ENCODE measurements around the gene TRIM65. TPM values are rescaled to one million over a fixed set of nuclear protein-coding genes. Genes with fewer than 3 reads are reported as not detected.

Gene TRIM65
- total RNA-seq, 1 experiment from 2014 or later = 48.6 TPM

GRCh38 chr17:75846692-75847613, 49.8 kb downstream of the TRIM65 start:
- intact Hi-C loops (cut with micrococcal nuclease; ENCODE audit: unreplicated experiment) = no loop called here
- peaks cover 41% of the 10 kb centered on the region for H3K4me1 ChIP-seq (ENCODE audit: control insufficient read depth, insufficient read depth, low read length)
- CTCF ChIA-PET = interaction anchor here (0.6 to 2.4 kb wide), 7 partner anchors 9 to 67 kb away, joined by 3 to 22 read pairs (median 3); partner anchors contain the start of gene WBP2
- no peak for DNase-seq (ENCODE audit: low read depth, low spot score)
- no peaks in the 10 kb centered on the region for H3K9me3 ChIP-seq (ENCODE audit: control insufficient read depth, insufficient read depth, low read depth, low read length)
- no peak for ATAC-seq
- no TSS peak for BruUV-seq (replicated peaks)
- no peak overlapping the region for H3K4me3 ChIP-seq (ENCODE audit: low read depth in 2 of 2, low read length in 2 of 2)
- H3K36me3 ChIP-seq (ENCODE audit: control insufficient read depth, insufficient read depth, low read length) = no peaks in the 10 kb centered on the region; the same call in 1 of the 2 replicates
- POLR2A ChIA-PET = no interaction called here
- no peaks in the 10 kb centered on the region for H3K27me3 ChIP-seq (ENCODE audit: control insufficient read depth, insufficient read depth, low read length)
- no peak overlapping the region; the same call in 1 of the 2 replicates for H3K27ac ChIP-seq (ENCODE audit: low read length)
- in situ Hi-C loops (cut with HindIII; ENCODE audit: low pct_unique_long_range_greater_than_20kb, low sequenced_read_pairs) = no loop called here
- TF ChIP-seq SIN3A (IDR thresholded peaks at IDR 0.05; ENCODE audit: borderline replicate concordance, insufficient read depth, low read depth, low read length) (no peak), CTCF (IDR thresholded peaks at IDR 0.05) (no peak), REST (IDR thresholded peaks at IDR 0.05; ENCODE audit: insufficient read depth in 1 of 2, low read depth in 2 of 2, low read length in 1 of 2) (no peak), TCF7L2 (IDR thresholded peaks at IDR 0.05; ENCODE audit: low read depth, low read length) (no peak), POLR2AphosphoS5 (IDR thresholded peaks at IDR 0.05; ENCODE audit: low read depth, low read length) (no peak)

GRCh38 chr17:75845933-75846691, 50.6 kb downstream of the TRIM65 start:
- BruUV-seq (replicated peaks) = TSS peak; percentile 84
- H3K27ac ChIP-seq (ENCODE audit: low read length) = peak overlapping the region; percentile 84
- POLR2A ChIA-PET = interaction anchor here (0.6 kb wide), 1 partner anchor 22 kb away, joined by 3 read pairs; no protein-coding TSS in a partner anchor
- no peak for TF ChIP-seq TCF7L2 (IDR thresholded peaks at IDR 0.05; ENCODE audit: low read depth, low read length)
- no peak for TF ChIP-seq CTCF (IDR thresholded peaks at IDR 0.05)
- TF ChIP-seq REST (IDR thresholded peaks at IDR 0.05; ENCODE audit: insufficient read depth in 1 of 2, low read depth in 2 of 2, low read length in 1 of 2) = no peak
- TF ChIP-seq POLR2AphosphoS5 (IDR thresholded peaks at IDR 0.05; ENCODE audit: low read depth, low read length) = no peak
- no peak for TF ChIP-seq SIN3A (IDR thresholded peaks at IDR 0.05; ENCODE audit: borderline replicate concordance, insufficient read depth, low read depth, low read length)
- no peaks in the 10 kb centered on the region; the same call in 1 of the 2 replicates for H3K36me3 ChIP-seq (ENCODE audit: control insufficient read depth, insufficient read depth, low read length)
- DNase-seq (ENCODE audit: low read depth, low spot score) (no peak), ATAC-seq (no peak)
- H3K4me1 ChIP-seq (ENCODE audit: control insufficient read depth, insufficient read depth, low read length) = peaks cover 41% of the 10 kb centered on the region
- CTCF ChIA-PET = interaction anchor here (0.9 to 2.4 kb wide), 4 partner anchors 9 to 66 kb away, joined by 3 to 22 read pairs (median 4); partner anchors contain the start of gene WBP2
- H3K27me3 ChIP-seq (ENCODE audit: control insufficient read depth, insufficient read depth, low read length) = no peaks in the 10 kb centered on the region
- intact Hi-C loops (cut with micrococcal nuclease; ENCODE audit: unreplicated experiment) (no loop called here), in situ Hi-C loops (cut with HindIII; ENCODE audit: low pct_unique_long_range_greater_than_20kb, low sequenced_read_pairs) (no loop called here)
- no peak overlapping the region for H3K4me3 ChIP-seq (ENCODE audit: low read depth in 2 of 2, low read length in 2 of 2)
- H3K9me3 ChIP-seq (ENCODE audit: control insufficient read depth, insufficient read depth, low read depth, low read length) = no peaks in the 10 kb centered on the region

All from Panc1 (cell line).